DMS153 (cell line): ENCODE results near the gene SMARCA1.

ENCODE experiments used
- DNase-seq: peaks from one replicate; lab custom pipeline; 2025; lab: John Stamatoyannopoulos, UW

The SMARCA1 gene

DNA sequence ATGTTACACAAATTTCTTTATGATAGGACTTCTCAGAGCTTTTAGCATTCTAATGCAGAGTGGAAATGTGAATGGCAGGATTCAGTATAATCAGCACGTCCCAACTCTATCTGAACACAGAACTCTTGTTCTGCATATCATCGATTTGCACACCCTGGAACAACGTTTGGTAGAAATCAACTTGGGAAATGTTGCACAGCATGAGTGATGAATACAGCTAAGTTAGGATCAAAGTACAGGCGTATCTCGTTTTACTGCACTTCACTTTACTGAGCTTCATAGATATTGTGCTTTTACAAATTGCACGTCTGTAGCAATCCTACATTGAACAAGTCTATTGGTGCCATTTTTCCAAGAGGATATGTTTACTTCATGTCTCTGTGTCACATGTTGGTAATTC lies 70.8 kb downstream of the SMARCA1 start:
- DNase-seq: no peak

DNA sequence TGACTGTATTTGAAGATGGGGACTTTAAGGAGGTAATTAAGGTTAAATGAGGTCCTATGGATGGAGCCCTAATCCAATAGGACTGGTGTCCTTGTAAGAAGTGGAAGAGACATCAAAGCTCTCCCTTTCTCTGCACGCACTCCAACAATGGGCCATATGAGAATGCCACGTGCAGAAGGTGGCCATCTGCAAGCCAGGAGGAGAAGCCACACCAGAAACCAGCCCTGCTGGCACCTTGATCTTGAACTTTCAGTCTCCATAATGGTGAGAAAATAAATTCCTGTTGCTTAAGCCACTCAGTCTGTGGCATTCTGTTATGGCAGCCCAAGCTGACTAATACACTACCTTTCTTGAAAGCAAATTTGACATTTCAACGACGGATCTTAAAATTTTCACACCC lies 73.2 kb downstream of the SMARCA1 start:
- no peak for DNase-seq

DNA sequence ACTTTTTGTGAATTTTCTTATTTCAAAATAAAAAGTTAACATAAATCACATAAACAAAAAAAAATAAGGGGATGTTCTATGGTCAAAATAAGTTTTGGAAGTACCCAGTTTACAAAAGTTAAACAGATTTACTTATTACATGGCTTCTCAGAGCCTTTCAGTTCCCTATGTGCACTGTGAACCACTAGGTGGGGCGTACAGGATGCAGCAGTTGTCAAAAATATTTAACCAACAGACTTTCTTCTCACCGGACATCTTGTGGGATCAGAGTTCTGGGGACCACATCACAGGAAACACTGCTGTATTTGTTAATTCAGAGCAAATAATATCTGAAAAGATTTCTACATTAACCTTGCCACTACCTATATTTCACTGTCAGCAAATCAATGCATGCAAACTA lies 74.1 kb downstream of the SMARCA1 start:
- no peak for DNase-seq

DNA sequence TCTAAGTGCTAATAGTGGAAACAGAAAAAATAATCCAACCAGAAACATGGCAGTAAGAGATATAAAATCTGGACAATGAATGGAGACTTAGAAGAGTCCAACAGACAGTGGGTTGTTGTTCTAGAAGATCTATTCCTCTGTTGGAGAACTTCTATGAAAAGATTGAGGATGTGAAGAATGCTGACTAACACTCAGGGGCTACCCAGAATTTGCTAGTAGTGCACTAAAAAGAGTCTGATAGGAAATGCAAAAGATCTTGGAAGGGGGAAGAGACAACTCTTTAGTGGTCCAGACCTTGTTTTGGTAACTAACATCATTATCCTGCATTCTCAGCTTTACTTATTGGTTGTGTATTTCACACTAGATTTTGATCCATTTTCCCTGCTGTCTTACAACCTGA lies 77.9 kb downstream of the SMARCA1 start:
- DNase-seq: no peak

DNA sequence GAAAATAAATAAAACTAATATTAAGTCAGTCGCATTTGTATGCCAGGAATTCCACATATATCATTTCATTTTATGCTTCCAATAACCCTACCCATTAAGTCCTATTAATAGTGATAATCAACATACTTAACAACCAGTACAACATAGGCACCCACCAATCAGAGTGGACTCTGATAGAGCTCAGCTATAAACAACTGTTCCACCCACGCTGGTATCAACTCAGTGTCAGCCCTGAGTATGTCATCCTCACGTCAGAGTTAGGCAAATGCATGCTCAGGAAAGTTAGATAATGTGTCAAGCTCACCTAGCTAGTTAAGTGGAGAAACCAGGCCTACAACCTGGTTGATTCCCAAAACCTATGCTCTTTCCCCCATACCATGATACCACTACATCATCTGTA lies 89.3 kb downstream of the SMARCA1 start:
- no peak for DNase-seq

DNA sequence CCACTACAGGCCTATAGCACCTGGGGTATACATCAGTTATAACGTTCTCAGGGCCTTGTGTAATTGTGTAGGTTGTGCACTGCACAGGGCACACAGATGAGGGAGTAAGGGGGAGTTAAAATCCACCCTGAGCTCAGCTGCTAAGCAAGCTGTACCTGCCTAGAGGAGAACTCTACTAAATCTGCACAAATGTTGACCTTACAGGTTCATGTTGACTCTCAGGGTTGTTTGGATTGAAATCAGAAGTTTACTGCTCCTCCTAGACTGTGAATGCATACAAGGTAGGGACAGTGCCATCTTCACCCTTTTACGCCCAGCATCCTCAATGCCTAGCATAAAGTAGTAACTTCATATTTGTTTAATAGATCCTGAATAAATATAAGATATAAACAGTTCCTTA lies 89.8 kb downstream of the SMARCA1 start:
- DNase-seq: no peak

DNA sequence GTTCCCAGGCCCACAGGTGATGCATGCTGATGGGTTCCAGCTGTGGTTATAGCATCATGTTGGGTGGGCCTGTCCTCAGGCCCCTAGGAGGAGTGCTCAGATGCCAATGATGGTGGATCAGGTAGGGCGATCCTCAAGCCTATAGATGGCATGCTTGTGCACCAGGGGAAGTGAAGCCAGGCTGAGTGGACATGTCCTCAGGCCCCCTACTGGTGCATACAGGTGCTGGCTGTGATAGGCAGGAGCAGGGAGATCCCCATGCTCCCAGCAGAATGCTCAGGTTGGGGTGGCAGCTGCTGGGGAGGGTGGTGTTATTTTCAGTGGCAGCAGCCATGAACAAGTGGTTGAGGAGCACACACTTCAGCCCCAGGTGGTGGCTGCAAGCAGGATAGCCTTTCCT lies 96.0 kb downstream of the SMARCA1 start:
- DNase-seq: no peak

DNA sequence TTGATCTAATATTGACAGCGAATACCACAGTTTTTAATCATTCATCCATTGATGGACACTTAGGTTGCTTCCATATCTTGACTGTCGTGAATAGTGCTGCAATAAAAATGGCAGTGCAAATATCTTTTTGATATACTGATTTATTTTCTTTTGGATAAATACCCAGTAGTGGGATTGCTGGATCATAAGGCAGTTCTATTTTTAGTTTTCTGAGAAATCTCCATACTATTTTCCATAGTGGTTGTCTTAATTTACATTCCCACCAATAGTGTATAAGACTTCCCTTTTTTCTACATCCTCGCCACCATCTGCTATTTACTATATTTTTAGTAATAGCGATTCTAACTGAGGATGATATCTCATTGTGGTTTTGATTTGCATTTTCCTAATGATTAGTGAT lies 100.1 kb downstream of the SMARCA1 start:
- DNase-seq: no peak

DNA sequence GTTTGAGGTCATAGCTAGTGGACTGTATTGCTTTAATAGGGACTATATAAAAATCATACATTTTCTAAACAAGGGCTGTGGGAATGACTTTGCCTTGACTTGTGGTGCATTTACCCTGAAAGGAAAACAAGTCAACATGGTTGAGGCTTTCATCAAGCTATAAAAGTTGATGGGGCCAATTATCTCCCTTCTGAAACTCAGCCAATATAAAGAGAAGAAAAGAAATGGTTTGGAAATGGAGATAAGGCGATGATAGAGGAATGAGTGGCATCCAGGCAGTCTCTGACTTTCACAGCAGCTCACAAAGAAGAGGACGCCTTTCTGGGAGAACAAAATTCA lies 118.7 kb downstream of the SMARCA1 start:
- no peak for DNase-seq

DNA sequence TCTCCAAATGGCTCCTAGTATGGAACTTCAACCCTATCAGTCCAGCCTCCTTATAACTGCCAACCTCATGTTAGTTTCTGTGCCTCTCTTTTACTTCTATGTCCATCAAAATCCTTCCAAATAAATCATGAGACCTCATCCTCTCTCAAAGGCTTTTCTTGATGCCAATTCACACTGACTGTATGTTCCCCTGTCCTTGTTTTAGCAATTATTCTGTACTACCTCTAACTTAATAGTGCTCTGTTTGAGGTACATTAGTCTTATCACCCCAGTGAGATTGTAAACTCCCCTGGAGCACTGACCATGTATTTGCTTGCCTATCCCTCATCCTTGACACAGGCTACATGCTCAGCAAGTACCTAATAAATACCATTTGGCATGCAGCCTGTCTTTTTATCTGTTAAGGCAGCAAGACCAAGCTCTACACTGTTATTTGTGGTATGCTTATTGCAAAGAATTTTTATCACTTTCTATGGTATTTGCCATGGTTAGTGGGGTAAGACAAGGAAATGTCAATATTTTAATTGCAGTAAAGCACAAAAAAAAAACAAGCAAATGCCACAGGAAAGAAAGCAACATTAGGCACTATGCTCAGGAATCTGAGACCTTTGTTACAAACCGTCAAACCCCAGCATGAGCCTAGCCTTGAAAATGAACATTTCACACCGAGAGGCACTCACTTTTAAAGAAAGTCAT lies 119.2 kb downstream of the SMARCA1 start:
- DNase-seq: no peak
